Neural cell (in vitro differentiated cells): ENCODE results near the gene SLC4A2. TPM values are rescaled to one million over a fixed set of nuclear protein-coding genes. Genes with fewer than 3 reads are reported as not detected.

Experiments
- H2AFZ ChIP-seq: fragments of 200-600, 300-800 bp; sonication (generic), shearing (Covaris generic); 2 replicates; pipeline ENCODE4 v1.6.0; 2014; ENCODE audit warnings: low read depth, mild to moderate bottlenecking, antibody characterized with exemption, low read length, moderate library complexity
- H3F3A ChIP-seq: fragments of 200-600 bp; shearing (Covaris generic); 2 replicates; pipeline ENCODE4 v1.6.1; 2016; ENCODE audit warnings: mild to moderate bottlenecking, moderate library complexity, mixed read lengths, antibody characterized with exemption, low read length; ENCODE audit not compliant: insufficient read depth, poor library complexity, severe bottlenecking
- H3K27ac ChIP-seq: fragments of 200-600, 300-800 bp; sonication (generic), shearing (Covaris generic); 2 replicates; pipeline ENCODE4 v1.5.1; 2014; ENCODE audit warnings: mild to moderate bottlenecking, low read length, moderate library complexity
- H3K27me3 ChIP-seq: fragments of 300-800, 200-600 bp; sonication (generic), shearing (Covaris generic); 2 replicates; pipeline ENCODE4 v1.6.0; 2014; ENCODE audit warnings: mild to moderate bottlenecking, low read depth, low read length, moderate library complexity; ENCODE audit not compliant: insufficient read depth
- H3K36me3 ChIP-seq: fragments of 300-800, 200-600 bp; sonication (generic), shearing (Covaris generic); 2 replicates; pipeline ENCODE4 v1.5.1; 2014; ENCODE audit warnings: mild to moderate bottlenecking, antibody characterized with exemption, low read length, moderate library complexity; ENCODE audit not compliant: insufficient read depth
- H3K4me2 ChIP-seq: fragments of 300-800, 200-600 bp; sonication (generic), shearing (Covaris generic); 2 replicates; pipeline ENCODE4 v1.6.0; 2014; ENCODE audit warnings: mild to moderate bottlenecking, low read length
- H3K4me3 ChIP-seq: fragments of 300-800, 200-600 bp; sonication (generic), shearing (Covaris generic); 2 replicates; pipeline ENCODE4 v1.5.1; 2014; ENCODE audit warnings: mild to moderate bottlenecking, low read length, moderate library complexity
- H3K79me2 ChIP-seq: fragments of 200-600 bp; shearing (Covaris generic); replicated peaks from 2 replicates; pipeline ENCODE4 v1.6.0; 2014; ENCODE audit warnings: mild to moderate bottlenecking, low read length, moderate library complexity; ENCODE audit not compliant: insufficient read depth
- H3K9ac ChIP-seq: fragments of 300-800, 200-600 bp; sonication (generic), shearing (Covaris generic); 2 replicates; pipeline ENCODE4 v1.6.1; 2016; ENCODE audit warnings: mild to moderate bottlenecking, low read length, mixed read lengths
- H3K9me2 ChIP-seq: fragments of 200-600 bp; shearing (Covaris generic); 2 replicates; pipeline ENCODE4 v1.6.1; 2016; ENCODE audit warnings: mild to moderate bottlenecking, low read length, mixed read lengths; ENCODE audit not compliant: insufficient read depth
- H3K9me3 ChIP-seq: fragments of 200-600, 300-800 bp; sonication (generic), shearing (Covaris generic); 2 replicates; pipeline ENCODE4 v1.6.1; 2016; ENCODE audit warnings: mild to moderate bottlenecking, mixed run types, low read length, moderate library complexity, mixed read lengths
- H4K20me1 ChIP-seq: fragments of 200-600 bp; shearing (Covaris generic); 2 replicates; pipeline ENCODE4 v1.6.1; 2016; ENCODE audit warnings: mild to moderate bottlenecking, mixed run types; ENCODE audit not compliant: insufficient read depth
- EP300 ChIP-seq: fragments of 450-650 bp; conservative IDR thresholded peaks from 2 replicates; pipeline ENCODE4 v1.6.1; 2014; ENCODE audit warnings: antibody characterized with exemption, mild to moderate bottlenecking, moderate library complexity; ENCODE audit not compliant: poor library complexity, severe bottlenecking
- EZH2 ChIP-seq: fragments of 200-600, 300-800 bp; shearing (Covaris generic), sonication (generic); IDR thresholded peaks from 2 replicates; pipeline ENCODE4 v1.6.1; 2014; ENCODE audit warnings: antibody characterized with exemption, low read length, borderline replicate concordance, mild to moderate bottlenecking; ENCODE audit not compliant: insufficient read depth, poor library complexity, severe bottlenecking
- MXI1 ChIP-seq: fragments of 450-650 bp; conservative IDR thresholded peaks from 2 replicates; pipeline ENCODE4 v1.6.1; 2014; ENCODE audit warnings: antibody characterized with exemption, mild to moderate bottlenecking; ENCODE audit not compliant: poor library complexity, severe bottlenecking
- POLR2AphosphoS5 ChIP-seq: IDR thresholded peaks from 2 replicates; pipeline ENCODE4 v1.6.1; 2012
- RAD21 ChIP-seq: fragments of 450-650 bp; conservative IDR thresholded peaks from 2 replicates; pipeline ENCODE4 v1.6.1; 2014; ENCODE audit warnings: antibody characterized with exemption, mild to moderate bottlenecking, moderate library complexity
- SMC3 ChIP-seq: fragments of 450-650 bp; conservative IDR thresholded peaks from 2 replicates; pipeline ENCODE4 v1.6.1; 2014; ENCODE audit warnings: antibody characterized with exemption, mild to moderate bottlenecking, moderate library complexity; ENCODE audit not compliant: poor library complexity
- TAF1 ChIP-seq: IDR thresholded peaks from 2 replicates; pipeline ENCODE4 v1.6.1; 2012; ENCODE audit warnings: low read depth
- polyA plus RNA-seq: library from polyadenylated mRNA; depleted of rRNA; stranded (reverse); fragments of >200 nt; gene quantifications from 2 replicates; pipeline ENCODE4 v1.2.3, GENCODE V29; 2014
- TF ChIP-seq, protein P1 (sequence below): IDR thresholded peaks from 2 replicates; pipeline ENCODE4 v1.6.1; 2012; ENCODE audit warnings: borderline replicate concordance
- TF ChIP-seq, protein P2 (sequence below): fragments of 450-650 bp; IDR thresholded peaks from 2 replicates; pipeline ENCODE4 v1.5.1; 2014; ENCODE audit warnings: antibody characterized with exemption, mild to moderate bottlenecking, moderate library complexity; ENCODE audit not compliant: poor library complexity, severe bottlenecking

SLC4A2 gene
- polyA plus RNA-seq, 1 donor from 2014 or later: 2.4 TPM

DNA sequence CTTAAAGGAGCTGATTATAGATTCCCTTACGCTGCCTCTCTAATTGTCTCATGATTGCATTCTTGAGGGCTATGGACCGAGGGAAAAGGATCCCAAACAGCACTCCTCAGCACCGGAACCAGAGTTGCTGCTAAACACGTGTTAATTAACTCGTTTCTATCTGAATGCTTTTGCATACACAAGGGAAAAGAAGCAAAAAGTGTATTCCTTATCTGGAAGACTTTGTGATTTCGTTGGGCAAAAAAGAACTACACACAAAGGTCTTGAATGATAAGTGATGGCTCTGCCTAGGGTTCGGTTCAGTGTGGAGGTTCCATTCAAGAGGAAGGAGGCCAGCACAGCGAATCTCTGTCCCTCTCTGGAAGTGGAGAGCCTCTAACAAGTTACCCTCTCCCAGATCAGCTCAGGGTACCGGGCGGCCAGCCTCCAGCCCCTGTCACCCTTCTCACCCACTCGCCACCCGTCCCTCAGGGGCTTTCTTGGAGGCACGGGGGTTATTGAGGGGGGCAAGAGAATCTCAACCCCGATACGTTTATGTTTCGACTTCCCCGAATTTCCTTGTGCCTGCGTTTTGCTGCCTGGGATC is 515 bp upstream of the SLC4A2 start:
- H3K9me2 ChIP-seq: no peaks in the 10 kb centered on the region
- no peaks in the 10 kb centered on the region for H3K79me2 ChIP-seq
- H2AFZ ChIP-seq: peak overlapping the region; percentile 84
- H4K20me1 ChIP-seq: no peaks in the 10 kb centered on the region
- TF ChIP-seq EP300: no peak
- no peak for TF ChIP-seq MXI1
- no peak for TF ChIP-seq RAD21
- no peak for TF ChIP-seq SMC3
- no peak for TF ChIP-seq TAF1
- no peak for TF ChIP-seq EZH2
- no peak for TF ChIP-seq POLR2AphosphoS5
- TF ChIP-seq, protein P1, sequence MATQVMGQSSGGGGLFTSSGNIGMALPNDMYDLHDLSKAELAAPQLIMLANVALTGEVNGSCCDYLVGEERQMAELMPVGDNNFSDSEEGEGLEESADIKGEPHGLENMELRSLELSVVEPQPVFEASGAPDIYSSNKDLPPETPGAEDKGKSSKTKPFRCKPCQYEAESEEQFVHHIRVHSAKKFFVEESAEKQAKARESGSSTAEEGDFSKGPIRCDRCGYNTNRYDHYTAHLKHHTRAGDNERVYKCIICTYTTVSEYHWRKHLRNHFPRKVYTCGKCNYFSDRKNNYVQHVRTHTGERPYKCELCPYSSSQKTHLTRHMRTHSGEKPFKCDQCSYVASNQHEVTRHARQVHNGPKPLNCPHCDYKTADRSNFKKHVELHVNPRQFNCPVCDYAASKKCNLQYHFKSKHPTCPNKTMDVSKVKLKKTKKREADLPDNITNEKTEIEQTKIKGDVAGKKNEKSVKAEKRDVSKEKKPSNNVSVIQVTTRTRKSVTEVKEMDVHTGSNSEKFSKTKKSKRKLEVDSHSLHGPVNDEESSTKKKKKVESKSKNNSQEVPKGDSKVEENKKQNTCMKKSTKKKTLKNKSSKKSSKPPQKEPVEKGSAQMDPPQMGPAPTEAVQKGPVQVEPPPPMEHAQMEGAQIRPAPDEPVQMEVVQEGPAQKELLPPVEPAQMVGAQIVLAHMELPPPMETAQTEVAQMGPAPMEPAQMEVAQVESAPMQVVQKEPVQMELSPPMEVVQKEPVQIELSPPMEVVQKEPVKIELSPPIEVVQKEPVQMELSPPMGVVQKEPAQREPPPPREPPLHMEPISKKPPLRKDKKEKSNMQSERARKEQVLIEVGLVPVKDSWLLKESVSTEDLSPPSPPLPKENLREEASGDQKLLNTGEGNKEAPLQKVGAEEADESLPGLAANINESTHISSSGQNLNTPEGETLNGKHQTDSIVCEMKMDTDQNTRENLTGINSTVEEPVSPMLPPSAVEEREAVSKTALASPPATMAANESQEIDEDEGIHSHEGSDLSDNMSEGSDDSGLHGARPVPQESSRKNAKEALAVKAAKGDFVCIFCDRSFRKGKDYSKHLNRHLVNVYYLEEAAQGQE: no peak
- TF ChIP-seq, protein P2, sequence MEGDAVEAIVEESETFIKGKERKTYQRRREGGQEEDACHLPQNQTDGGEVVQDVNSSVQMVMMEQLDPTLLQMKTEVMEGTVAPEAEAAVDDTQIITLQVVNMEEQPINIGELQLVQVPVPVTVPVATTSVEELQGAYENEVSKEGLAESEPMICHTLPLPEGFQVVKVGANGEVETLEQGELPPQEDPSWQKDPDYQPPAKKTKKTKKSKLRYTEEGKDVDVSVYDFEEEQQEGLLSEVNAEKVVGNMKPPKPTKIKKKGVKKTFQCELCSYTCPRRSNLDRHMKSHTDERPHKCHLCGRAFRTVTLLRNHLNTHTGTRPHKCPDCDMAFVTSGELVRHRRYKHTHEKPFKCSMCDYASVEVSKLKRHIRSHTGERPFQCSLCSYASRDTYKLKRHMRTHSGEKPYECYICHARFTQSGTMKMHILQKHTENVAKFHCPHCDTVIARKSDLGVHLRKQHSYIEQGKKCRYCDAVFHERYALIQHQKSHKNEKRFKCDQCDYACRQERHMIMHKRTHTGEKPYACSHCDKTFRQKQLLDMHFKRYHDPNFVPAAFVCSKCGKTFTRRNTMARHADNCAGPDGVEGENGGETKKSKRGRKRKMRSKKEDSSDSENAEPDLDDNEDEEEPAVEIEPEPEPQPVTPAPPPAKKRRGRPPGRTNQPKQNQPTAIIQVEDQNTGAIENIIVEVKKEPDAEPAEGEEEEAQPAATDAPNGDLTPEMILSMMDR: no peak
- no peaks in the 10 kb centered on the region for H3K9me3 ChIP-seq
- no peaks in the 10 kb centered on the region for H3K36me3 ChIP-seq
- peaks cover 7% of the 10 kb centered on the region for H3K27me3 ChIP-seq
- H3K9ac ChIP-seq: peak overlapping the region; percentile 88
- H3K4me3 ChIP-seq: peak overlapping the region; percentile 92
- peak overlapping the region; percentile 84 for H3K4me2 ChIP-seq
- H3F3A ChIP-seq: peaks cover 6% of the 10 kb centered on the region
- H3K27ac ChIP-seq: peak overlapping the region; percentile 95

DNA sequence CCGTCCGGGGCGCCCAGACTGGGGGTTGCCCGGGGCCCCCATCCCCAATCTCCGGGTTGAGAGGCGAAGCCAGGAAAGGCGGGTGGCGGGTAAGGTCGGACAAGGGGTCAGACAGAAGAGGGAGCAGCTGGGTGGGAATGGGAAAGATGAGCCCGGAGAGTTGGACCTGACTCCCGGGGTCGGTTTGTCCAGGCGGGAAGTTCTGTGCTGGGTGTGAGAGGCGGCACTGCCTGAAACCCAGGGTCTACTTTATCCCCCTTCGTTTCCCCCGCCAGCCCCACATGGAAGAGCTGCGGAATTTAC is 675 bp downstream of the SLC4A2 start:
- no peak for TF ChIP-seq POLR2AphosphoS5
- TF ChIP-seq, protein P2: no peak
- TF ChIP-seq EZH2: no peak
- no peak for TF ChIP-seq RAD21
- TF ChIP-seq SMC3: no peak
- TF ChIP-seq EP300: no peak
- Histone ChIP-seq H3K4me2 (no peak overlapping the region), H4K20me1 (no peaks in the 10 kb centered on the region), H3K79me2 (no peaks in the 10 kb centered on the region), H2AFZ (no peak overlapping the region), H3K9me2 (no peaks in the 10 kb centered on the region), H3K27ac (no peak overlapping the region), H3K9me3 (no peaks in the 10 kb centered on the region), H3F3A (peaks cover 6% of the 10 kb centered on the region), H3K9ac (peak overlapping the region; percentile 34), H3K36me3 (no peaks in the 10 kb centered on the region), H3K27me3 (peaks cover 7% of the 10 kb centered on the region), H3K4me3 (peak overlapping the region; percentile 92)
